Measurements from ENCODE around the gene TOR1B.

DNA sequence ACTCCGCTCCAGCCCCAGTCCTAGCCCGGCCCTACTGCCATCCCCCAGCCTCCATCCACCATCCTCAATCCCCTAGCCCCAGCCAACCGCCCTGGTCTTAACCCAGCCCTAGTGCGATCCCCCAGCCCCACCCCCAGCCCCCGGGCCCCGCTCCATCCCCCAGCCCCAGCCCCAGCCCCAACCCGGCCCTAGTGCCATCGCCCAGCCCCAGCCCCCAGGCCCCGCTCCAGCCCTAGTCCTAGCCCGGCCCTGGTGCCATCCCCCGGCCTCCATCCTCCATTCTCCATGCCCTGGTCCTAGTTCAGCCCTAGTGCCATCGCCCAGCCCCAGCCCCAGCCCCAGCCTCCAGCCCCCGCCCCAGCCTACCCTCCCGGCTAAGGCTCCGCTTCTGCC lies 20.6 kb downstream of the TOR1B start:
- TF ChIP-seq, protein P1, sequence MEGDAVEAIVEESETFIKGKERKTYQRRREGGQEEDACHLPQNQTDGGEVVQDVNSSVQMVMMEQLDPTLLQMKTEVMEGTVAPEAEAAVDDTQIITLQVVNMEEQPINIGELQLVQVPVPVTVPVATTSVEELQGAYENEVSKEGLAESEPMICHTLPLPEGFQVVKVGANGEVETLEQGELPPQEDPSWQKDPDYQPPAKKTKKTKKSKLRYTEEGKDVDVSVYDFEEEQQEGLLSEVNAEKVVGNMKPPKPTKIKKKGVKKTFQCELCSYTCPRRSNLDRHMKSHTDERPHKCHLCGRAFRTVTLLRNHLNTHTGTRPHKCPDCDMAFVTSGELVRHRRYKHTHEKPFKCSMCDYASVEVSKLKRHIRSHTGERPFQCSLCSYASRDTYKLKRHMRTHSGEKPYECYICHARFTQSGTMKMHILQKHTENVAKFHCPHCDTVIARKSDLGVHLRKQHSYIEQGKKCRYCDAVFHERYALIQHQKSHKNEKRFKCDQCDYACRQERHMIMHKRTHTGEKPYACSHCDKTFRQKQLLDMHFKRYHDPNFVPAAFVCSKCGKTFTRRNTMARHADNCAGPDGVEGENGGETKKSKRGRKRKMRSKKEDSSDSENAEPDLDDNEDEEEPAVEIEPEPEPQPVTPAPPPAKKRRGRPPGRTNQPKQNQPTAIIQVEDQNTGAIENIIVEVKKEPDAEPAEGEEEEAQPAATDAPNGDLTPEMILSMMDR (IDR thresholded peaks at IDR 0.05; ENCODE audit: low read depth, low read length, poor library complexity, severe bottlenecking): no peak
- TF ChIP-seq EZH2phosphoT487 (IDR thresholded peaks at IDR 0.05; ENCODE audit: borderline replicate concordance, low read length): no peak

Measured in DOHH2 (cell line).